HG03280 (cell line): Measurements from ENCODE around the gene CACNA1C.
"Not testable (repeated sequence)": the region's sequence is repeated elsewhere in the genome, so short reads cannot be mapped to it uniquely, and the experiment has no call there.

Source experiments
- ATAC-seq: cut with Tn5 transposase; IDR thresholded peaks from one replicate; pipeline ENCODE4 v1.9.1; 2021; ENCODE audit warnings: mild to moderate bottlenecking, moderate library complexity; ENCODE audit not compliant: unreplicated experiment

The CACNA1C gene

GRCh38 chr12:2673966-2674810 is 621.4 kb downstream of the CACNA1C start:
- ATAC-seq: no peak

GRCh38 chr12:2675776-2676175 is 623.0 kb downstream of the CACNA1C start:
- ATAC-seq: no peak

- ATAC-seq: no peak
Observed at GRCh38 chr12:2677142-2677880, 624.5 kb downstream of the CACNA1C start.

GRCh38 chr12:2678426-2678825 is 625.6 kb downstream of the CACNA1C start:
- ATAC-seq: no peak

- no peak for ATAC-seq
Observed at GRCh38 chr12:2679068-2679815, 626.5 kb downstream of the CACNA1C start.

GRCh38 chr12:2679816-2680675 is 627.3 kb downstream of the CACNA1C start:
- ATAC-seq: no peak

GRCh38 chr12:2680676-2681039 is 627.9 kb downstream of the CACNA1C start:
- ATAC-seq: no peak

GRCh38 chr12:2681450-2682205 is 628.8 kb downstream of the CACNA1C start:
- ATAC-seq: no peak

- no peak for ATAC-seq
Observed at GRCh38 chr12:2682296-2683251, 629.8 kb downstream of the CACNA1C start.

GRCh38 chr12:2683283-2684025 is 630.7 kb downstream of the CACNA1C start:
- ATAC-seq: no peak

GRCh38 chr12:2684026-2684325 is 631.2 kb downstream of the CACNA1C start:
- ATAC-seq: not testable (repeated sequence)

- ATAC-seq: not testable (repeated sequence)
Observed at GRCh38 chr12:2685620-2686279, 633.0 kb downstream of the CACNA1C start.

- no peak for ATAC-seq
Observed at GRCh38 chr12:2686280-2686646, 633.5 kb downstream of the CACNA1C start.

GRCh38 chr12:2687058-2687457 is 634.3 kb downstream of the CACNA1C start:
- ATAC-seq: no peak

- no peak for ATAC-seq
Observed at GRCh38 chr12:2687726-2688125, 634.9 kb downstream of the CACNA1C start.

- no peak for ATAC-seq
Observed at GRCh38 chr12:2688381-2688931, 635.7 kb downstream of the CACNA1C start.

GRCh38 chr12:2689393-2689792 is 636.6 kb downstream of the CACNA1C start:
- ATAC-seq: no peak
